B cell (primary cell): ENCODE results near the gene TDO2. TPM values are rescaled to one million over a fixed set of nuclear protein-coding genes. Genes with fewer than 3 reads are reported as not detected.

Experiments used
- ATAC-seq: fragments of 200-7000 bp; cut with Tn5 transposase; one replicate; pipeline ENCODE4 v1.10.0; 2021; ENCODE audit warnings: low read depth, mild to moderate bottlenecking, moderate number of reproducible peaks, moderate library complexity
- CTCF ChIA-PET: fragments of 350-600 bp; sonication (Branson Sonifier 250); formaldehyde crosslinking; loops from one replicate; lab custom pipeline; 2021; ENCODE audit warnings: antibody characterized with exemption, inconsistent platforms; lab: Charles Lee
- POLR2A ChIA-PET: fragments of 350-600 bp; sonication (Branson Sonifier 250); formaldehyde crosslinking; loops from one replicate; lab custom pipeline; 2021; ENCODE audit warnings: antibody characterized with exemption; lab: Charles Lee
- DNase-seq: peaks from one replicate; pipeline ENCODE4 v3.0.0; 2013
- H2AFZ ChIP-seq: 2 replicates; pipeline ENCODE4 v1.6.1; 2012; ENCODE audit warnings: mild to moderate bottlenecking, low read depth, low read length; ENCODE audit not compliant: insufficient read depth, poor library complexity, severe bottlenecking
- H3K27ac ChIP-seq, 2 donors: 1 replicate in 1 of 2; 2 replicates in 1 of 2; pipeline ENCODE4 v1.5.1; 2012 to 2013; ENCODE audit warnings: low read length in 2 of 2, mild to moderate bottlenecking in 2 of 2, moderate library complexity in 1 of 2
- H3K27me3 ChIP-seq, 4 experiments: fragments of 200-600 bp in 1 of 4; sonication (generic) in 1 of 4; replicated peaks in 1 of 4; 1 replicate in 2 of 4; 2 replicates in 2 of 4; pipeline versions ENCODE4 v1.6.1 to v1.7.0; 2013 to 2016; ENCODE audit warnings: low read length in 3 of 4, mild to moderate bottlenecking in 2 of 4, mixed read lengths in 1 of 4, moderate library complexity in 1 of 4; ENCODE audit not compliant: insufficient read depth in 4 of 4, control insufficient read depth in 3 of 4; ENCODE audit errors: control extremely low read depth in 1 of 4
- H3K36me3 ChIP-seq, 2 experiments: replicated peaks in 1 of 2; 1 replicate in 1 of 2; 2 replicates in 1 of 2; pipeline versions ENCODE4 v1.6.1 to v1.7.1; 2013; ENCODE audit warnings: low read length in 1 of 2; ENCODE audit not compliant: insufficient read depth in 2 of 2, control insufficient read depth in 1 of 2; ENCODE audit errors: control extremely low read depth in 1 of 2, extremely low read depth in 1 of 2
- H3K4me1 ChIP-seq, 2 donors: fragments of 200-600 bp in 1 of 2; sonication (generic) in 1 of 2; 1 replicate in 1 of 2; 2 replicates in 1 of 2; pipeline versions ENCODE4 v1.5.1 to v1.6.1; 2013 to 2017; ENCODE audit warnings: low read length in 2 of 2; ENCODE audit not compliant: control insufficient read depth in 2 of 2, insufficient read depth in 2 of 2
- H3K4me2 ChIP-seq: replicated peaks from 2 replicates; pipeline ENCODE3; 2012; ENCODE audit warnings: mild to moderate bottlenecking, low read depth, low read length; ENCODE audit not compliant: poor library complexity, severe bottlenecking
- H3K4me3 ChIP-seq, 5 experiments: fragments of 200-600 bp in 1 of 5; sonication (generic) in 1 of 5; 1 replicate in 3 of 5; 2 replicates in 2 of 5; pipeline versions ENCODE4 v1.5.1 to v1.7.0; 2011 to 2016; ENCODE audit warnings: low read length in 4 of 5, mild to moderate bottlenecking in 4 of 5, low read depth in 2 of 5, control low read depth in 1 of 5, moderate library complexity in 1 of 5; ENCODE audit not compliant: insufficient read depth in 1 of 5; ENCODE audit errors: control extremely low read depth in 1 of 5, extremely low read depth in 1 of 5
- H3K79me2 ChIP-seq: fragments of 200-600 bp; sonication (generic); one replicate; pipeline ENCODE4 v1.6.0; 2016; ENCODE audit warnings: low read length; ENCODE audit not compliant: control insufficient read depth, insufficient read depth
- H3K9ac ChIP-seq: fragments of 200-600 bp; sonication (generic); 2 replicates; pipeline ENCODE4 v1.6.1; 2017; ENCODE audit warnings: mild to moderate bottlenecking, low read length, moderate library complexity
- H3K9me3 ChIP-seq, 3 donors: one replicate each; pipeline versions ENCODE4 v1.6.1 to v1.7.1; 2013; ENCODE audit warnings: low read length in 2 of 3; ENCODE audit not compliant: control insufficient read depth in 2 of 3, insufficient read depth in 1 of 3; ENCODE audit errors: control extremely low read depth in 1 of 3
- H4K20me1 ChIP-seq: 2 replicates; pipeline ENCODE4 v1.6.0; 2012; ENCODE audit warnings: mild to moderate bottlenecking, low read length; ENCODE audit not compliant: insufficient read depth, control insufficient read depth, poor library complexity, severe bottlenecking
- H3K27ac Mint-ChIP-seq: one replicate; pipeline ENCODE4 v1.8.0; 2021; ENCODE audit warnings: mixed read lengths
- H3K27me3 Mint-ChIP-seq: one replicate; pipeline ENCODE4 v1.8.0; 2021; ENCODE audit warnings: mixed read lengths
- H3K4me1 Mint-ChIP-seq: one replicate; pipeline ENCODE4 v1.8.0; 2021; ENCODE audit warnings: mixed read lengths
- H3K4me3 Mint-ChIP-seq: one replicate; pipeline ENCODE4 v1.8.0; 2021; ENCODE audit warnings: mixed read lengths
- H3K9me3 Mint-ChIP-seq: one replicate; pipeline ENCODE4 v1.8.0; 2022; ENCODE audit warnings: mixed read lengths; ENCODE audit not compliant: insufficient read depth
- EZH2 ChIP-seq: IDR thresholded peaks from 2 replicates; pipeline ENCODE4 v1.6.1; 2012; ENCODE audit warnings: borderline replicate concordance, low read depth, mild to moderate bottlenecking, moderate library complexity, low read length; ENCODE audit not compliant: insufficient read depth, poor library complexity, severe bottlenecking
- WGBS: methylation state at CpG from one replicate; pipeline ENCODE4 v1.1.5; 2013; ENCODE audit warnings: missing lambda C conversion rate; ENCODE audit not compliant: insufficient coverage; 5-methylcytosine and 5-hydroxymethylcytosine counted together
- intact Hi-C: fragments of 100-400 bp; cut with micrococcal nuclease; formaldehyde crosslinking; loops from one replicate; pipeline ENCODE4 v1.10.0; 2022
- polyA plus RNA-seq: library from polyadenylated mRNA; depleted of rRNA; stranded (reverse); fragments of >200 nt; gene quantifications from 2 replicates; pipeline ENCODE4 v1.2.3, GENCODE V29; 2012
- total RNA-seq, 2 donors: library from RNA; stranded (reverse); fragments of 120-200 nt in 1 of 2; gene quantifications; 1 replicate in 1 of 2; 2 replicates in 1 of 2; pipeline versions ENCODE4 v1.2.3 to v1.2.4, GENCODE V29; 2013 to 2022
- TF ChIP-seq, protein P1 (sequence below): fragments of 200-600 bp; IDR thresholded peaks from one replicate; pipeline ENCODE4 v1.8.0; 2022; ENCODE audit warnings: antibody characterized with exemption, mild to moderate bottlenecking

Gene TDO2
- total and polyA plus RNA-seq, 2 donors (not counting 1 experiment from before 2014, with no cell fraction given), result not detected

DNA sequence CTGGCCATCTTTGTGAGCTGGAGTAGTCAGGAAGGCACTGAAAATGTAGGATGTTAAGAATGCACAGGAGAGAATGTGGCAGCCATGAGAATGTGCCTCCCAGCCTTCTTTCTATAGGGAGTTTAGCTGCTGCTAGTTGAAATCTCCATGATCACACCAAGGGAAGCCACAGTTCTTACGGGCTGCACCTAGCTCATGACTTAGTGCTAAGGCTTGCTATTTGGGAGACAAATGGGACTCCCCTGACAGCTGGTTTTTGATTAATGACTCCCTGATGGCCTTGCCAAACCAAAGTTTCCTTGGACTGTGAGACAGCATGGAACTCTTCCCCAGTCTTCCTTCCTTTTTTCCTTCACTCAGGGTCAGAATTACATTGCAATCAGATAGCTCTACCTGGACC lies 41.0 kb downstream of the TDO2 start:
- no peak overlapping the region for H3K27ac ChIP-seq

DNA sequence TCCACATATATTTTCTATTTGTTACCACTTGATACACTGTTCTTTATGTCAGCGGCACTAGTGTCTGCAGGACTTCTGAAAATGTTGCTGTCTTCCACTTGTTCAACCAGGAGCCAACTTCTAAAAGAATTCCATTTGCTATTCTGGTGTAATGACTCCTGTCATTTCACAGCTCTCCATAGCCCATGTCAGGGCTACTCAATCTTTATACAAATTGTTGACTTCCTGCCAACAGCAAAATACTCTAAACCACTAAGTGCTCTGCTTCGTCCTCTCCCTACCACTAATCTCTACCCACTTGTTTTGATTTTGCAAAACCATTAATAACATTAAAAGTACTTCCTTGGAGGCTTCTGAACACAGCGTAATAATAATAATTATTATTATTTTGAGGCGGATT lies 43.0 kb downstream of the TDO2 start:
- H3K4me3 Mint-ChIP-seq, result no peak overlapping the region
- 100% methylated on average over 1 of the region's 4 CpGs for WGBS
- H3K4me1 Mint-ChIP-seq, result no peaks in the 10 kb centered on the region
- no peak overlapping the region for H2AFZ ChIP-seq
- H3K27ac ChIP-seq, result no peak overlapping the region
- H3K4me2 ChIP-seq, result no peak overlapping the region
- ATAC-seq (no peak), DNase-seq (no peak)
- no peaks in the 10 kb centered on the region for H3K79me2 ChIP-seq
- H3K36me3 ChIP-seq, result peaks cover 7% of the 10 kb centered on the region in 2 experiments
- ChIA-PET POLR2A (no interaction called here), CTCF (no interaction called here)
- no peaks in the 10 kb centered on the region for H4K20me1 ChIP-seq
- no peak overlapping the region for H3K4me3 ChIP-seq
- no peaks in the 10 kb centered on the region for H3K27me3 Mint-ChIP-seq
- H3K9ac ChIP-seq, result no peak overlapping the region
- intact Hi-C loops, result no loop called here
- no peaks in the 10 kb centered on the region for H3K9me3 Mint-ChIP-seq
- H3K9me3 ChIP-seq, result no peaks in the 10 kb centered on the region
- no peaks in the 10 kb centered on the region for H3K4me1 ChIP-seq
- TF ChIP-seq EZH2, result no peak
- TF ChIP-seq, protein P1, sequence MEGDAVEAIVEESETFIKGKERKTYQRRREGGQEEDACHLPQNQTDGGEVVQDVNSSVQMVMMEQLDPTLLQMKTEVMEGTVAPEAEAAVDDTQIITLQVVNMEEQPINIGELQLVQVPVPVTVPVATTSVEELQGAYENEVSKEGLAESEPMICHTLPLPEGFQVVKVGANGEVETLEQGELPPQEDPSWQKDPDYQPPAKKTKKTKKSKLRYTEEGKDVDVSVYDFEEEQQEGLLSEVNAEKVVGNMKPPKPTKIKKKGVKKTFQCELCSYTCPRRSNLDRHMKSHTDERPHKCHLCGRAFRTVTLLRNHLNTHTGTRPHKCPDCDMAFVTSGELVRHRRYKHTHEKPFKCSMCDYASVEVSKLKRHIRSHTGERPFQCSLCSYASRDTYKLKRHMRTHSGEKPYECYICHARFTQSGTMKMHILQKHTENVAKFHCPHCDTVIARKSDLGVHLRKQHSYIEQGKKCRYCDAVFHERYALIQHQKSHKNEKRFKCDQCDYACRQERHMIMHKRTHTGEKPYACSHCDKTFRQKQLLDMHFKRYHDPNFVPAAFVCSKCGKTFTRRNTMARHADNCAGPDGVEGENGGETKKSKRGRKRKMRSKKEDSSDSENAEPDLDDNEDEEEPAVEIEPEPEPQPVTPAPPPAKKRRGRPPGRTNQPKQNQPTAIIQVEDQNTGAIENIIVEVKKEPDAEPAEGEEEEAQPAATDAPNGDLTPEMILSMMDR, result no peak
- H3K27ac Mint-ChIP-seq, result no peak overlapping the region
- H3K27me3 ChIP-seq, result no peaks in the 10 kb centered on the region

More for the DNA sequence above, 41.0 kb downstream of the TDO2 start:
- WGBS, result 100% methylated on average over 1 of the region's 1 CpG
- Histone ChIP-seq H2AFZ (no peak overlapping the region), H3K4me3 (no peak overlapping the region), H3K4me2 (no peak overlapping the region), H3K79me2 (no peaks in the 10 kb centered on the region), H3K27me3 (no peaks in the 10 kb centered on the region), H3K9me3 (no peaks in the 10 kb centered on the region), H3K4me1 (no peaks in the 10 kb centered on the region), H4K20me1 (no peaks in the 10 kb centered on the region), H3K9ac (no peak overlapping the region), H3K36me3 (peaks cover 8 to 15% of the 10 kb centered on the region in 2 experiments)
- Mint-ChIP-seq H3K27ac (no peak overlapping the region), H3K27me3 (no peaks in the 10 kb centered on the region), H3K4me1 (no peaks in the 10 kb centered on the region), H3K4me3 (no peak overlapping the region), H3K9me3 (no peaks in the 10 kb centered on the region)
- ATAC-seq (no peak), DNase-seq (no peak)
- TF ChIP-seq, protein P1, result no peak
- TF ChIP-seq EZH2, result no peak
- intact Hi-C loops, result no loop called here
- ChIA-PET POLR2A (no interaction called here), CTCF (interaction anchor here (0.7 to 1.9 kb wide), 2 partner anchors 9 to 530 kb away, joined by 4 to 11 read pairs; partner anchors contain the start of gene CTSO)
